ENCODE data around the gene PGGHG.
A peak's percentile ranks its signal among the peaks of the same experiment; 100 is the strongest.

PGGHG gene

DNA sequence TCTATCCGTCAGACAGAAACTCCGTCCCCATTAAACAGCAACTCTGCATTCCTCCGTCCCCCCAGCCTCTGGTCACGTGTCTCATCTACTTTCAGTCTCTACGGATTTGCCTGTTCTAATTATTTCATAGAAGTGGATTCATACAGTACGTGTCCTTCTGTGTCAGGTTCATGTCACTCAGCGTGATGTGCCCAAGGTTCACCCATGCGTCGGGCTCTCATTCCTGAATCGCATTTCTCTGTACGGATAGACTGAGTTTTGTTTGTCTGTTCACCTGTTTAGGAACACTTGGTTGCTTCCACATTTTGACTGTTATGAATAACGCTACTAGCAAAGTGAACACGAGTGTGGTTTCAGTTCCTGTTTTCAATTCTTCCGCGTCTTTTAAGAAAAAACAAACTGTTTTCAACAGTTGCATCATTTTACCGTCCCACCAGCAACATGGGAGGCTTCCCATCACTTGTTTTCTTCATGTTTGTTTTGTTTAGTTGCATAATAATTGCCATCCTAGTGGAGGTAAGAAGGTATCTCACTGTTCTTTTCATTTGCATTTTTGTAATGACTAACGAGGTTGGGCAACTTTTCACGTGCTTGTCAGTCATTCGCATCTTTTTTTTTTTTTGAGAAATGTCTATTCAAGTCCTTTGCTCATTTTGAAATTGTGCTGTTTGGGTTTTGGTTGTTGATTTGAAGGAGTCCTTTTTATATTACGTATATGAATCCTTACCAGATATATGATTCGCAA lies 19.6 kb upstream of the PGGHG start:
- no peaks in the 10 kb centered on the region for H3K36me3 ChIP-seq (ENCODE audit: insufficient read depth, low read length)
- H3K27ac ChIP-seq (ENCODE audit: low read depth, low read length) = no peak overlapping the region
- H3K4me3 ChIP-seq (ENCODE audit: low read depth, low read length) = 0 out of 2 replicates have a peak overlapping the region, but pooled peaks have one; percentile 2

DNA sequence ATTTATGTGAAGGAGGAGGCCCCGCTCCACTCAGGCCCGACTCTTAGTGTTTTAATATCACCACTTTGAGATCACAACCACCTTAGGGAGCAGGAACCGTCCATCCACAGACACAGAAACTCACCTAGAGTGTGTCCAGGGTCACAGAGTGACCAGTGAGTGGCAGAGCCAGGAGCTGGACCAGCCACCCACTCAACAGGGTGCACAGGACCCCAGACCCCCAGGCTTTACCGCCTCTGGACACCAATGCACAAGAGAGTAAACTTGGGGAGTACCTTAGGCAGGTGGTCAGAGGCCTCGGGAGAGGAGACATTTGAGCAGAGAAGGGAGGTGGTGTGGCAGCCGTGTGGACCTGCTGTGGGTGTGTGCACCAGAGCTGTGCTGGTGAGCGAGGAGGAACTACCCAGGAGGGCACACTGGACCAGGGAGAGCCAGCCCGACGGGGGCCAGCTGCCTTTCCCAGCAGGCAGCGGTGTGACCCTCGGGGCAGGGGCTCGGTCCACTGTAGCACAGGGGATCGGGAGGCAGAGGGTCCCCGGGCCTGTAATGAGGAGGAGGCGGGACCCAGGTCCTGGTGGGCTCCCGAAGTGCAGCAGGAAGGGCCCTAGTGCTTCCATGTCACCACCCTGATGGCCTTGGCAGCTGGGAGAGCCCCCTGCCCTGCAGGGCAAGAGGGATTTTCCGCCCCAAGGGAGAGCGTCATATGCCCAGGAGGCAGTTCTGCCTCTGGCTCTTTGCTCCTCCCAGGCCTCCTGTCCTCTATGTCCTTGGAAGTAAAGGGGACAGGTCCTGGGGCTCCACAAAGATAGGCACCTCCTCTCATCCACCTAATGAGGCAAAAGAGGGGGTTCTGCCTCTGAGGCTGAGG lies 18.2 kb upstream of the PGGHG start:
- H3K4me1 ChIP-seq (ENCODE audit: control insufficient read depth, insufficient read depth, low read length, unreplicated experiment) = no peaks in the 10 kb centered on the region
- H3K79me2 ChIP-seq (ENCODE audit: control insufficient read depth, insufficient read depth, low read length, unreplicated experiment) = no peaks in the 10 kb centered on the region
- H3K27me3 ChIP-seq (ENCODE audit: insufficient read depth, low read length) = peaks cover 15% of the 10 kb centered on the region; the same call in 1 of the 2 replicates

More for the DNA sequence above, 19.6 kb upstream of the PGGHG start:
- Histone ChIP-seq H3K4me1 (ENCODE audit: control insufficient read depth, insufficient read depth, low read length, unreplicated experiment) (no peaks in the 10 kb centered on the region), H2AFZ (ENCODE audit: low read length, unreplicated experiment) (no peak overlapping the region), H3K27me3 (ENCODE audit: insufficient read depth, low read length) (peaks cover 4% of the 10 kb centered on the region; the same call in 1 of the 2 replicates), H3K79me2 (ENCODE audit: control insufficient read depth, insufficient read depth, low read length, unreplicated experiment) (no peaks in the 10 kb centered on the region)

DNA sequence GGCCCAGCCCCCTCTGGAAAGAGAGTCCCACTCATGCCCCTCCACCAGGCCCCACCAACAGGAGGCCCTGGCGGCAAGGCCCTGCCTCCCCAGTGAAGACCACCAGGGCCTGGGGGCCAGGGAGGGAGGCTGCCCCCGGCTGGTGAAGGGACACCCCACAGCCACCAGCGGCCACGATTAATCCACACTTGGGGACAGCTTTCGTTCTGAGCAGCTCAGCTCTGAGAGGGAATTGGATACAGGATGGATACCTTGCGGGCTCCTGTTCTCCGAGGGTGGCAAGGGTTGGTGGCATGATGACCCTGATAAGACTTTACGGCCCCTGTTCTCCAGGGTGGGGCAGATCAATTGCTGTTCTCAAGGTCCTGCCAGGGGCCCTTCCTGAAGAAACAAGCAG lies 17.6 kb upstream of the PGGHG start:
- H3K36me3 ChIP-seq (ENCODE audit: insufficient read depth, low read length) = no peaks in the 10 kb centered on the region
- no peaks in the 10 kb centered on the region for H3K4me1 ChIP-seq (ENCODE audit: control insufficient read depth, insufficient read depth, low read length, unreplicated experiment)
- no peak overlapping the region for H2AFZ ChIP-seq (ENCODE audit: low read length, unreplicated experiment)
- H3K4me3 ChIP-seq (ENCODE audit: low read depth, low read length) = no peak overlapping the region
- H3K79me2 ChIP-seq (ENCODE audit: control insufficient read depth, insufficient read depth, low read length, unreplicated experiment) = no peaks in the 10 kb centered on the region
- H3K27me3 ChIP-seq (ENCODE audit: insufficient read depth, low read length) = peaks cover 20% of the 10 kb centered on the region
- no peak overlapping the region for H3K27ac ChIP-seq (ENCODE audit: low read depth, low read length)

More for the DNA sequence above, 18.2 kb upstream of the PGGHG start:
- Histone ChIP-seq H3K27ac (ENCODE audit: low read depth, low read length) (no peak overlapping the region), H2AFZ (ENCODE audit: low read length, unreplicated experiment) (no peak overlapping the region), H3K36me3 (ENCODE audit: insufficient read depth, low read length) (no peaks in the 10 kb centered on the region), H3K4me3 (ENCODE audit: low read depth, low read length) (no peak overlapping the region)

DNA sequence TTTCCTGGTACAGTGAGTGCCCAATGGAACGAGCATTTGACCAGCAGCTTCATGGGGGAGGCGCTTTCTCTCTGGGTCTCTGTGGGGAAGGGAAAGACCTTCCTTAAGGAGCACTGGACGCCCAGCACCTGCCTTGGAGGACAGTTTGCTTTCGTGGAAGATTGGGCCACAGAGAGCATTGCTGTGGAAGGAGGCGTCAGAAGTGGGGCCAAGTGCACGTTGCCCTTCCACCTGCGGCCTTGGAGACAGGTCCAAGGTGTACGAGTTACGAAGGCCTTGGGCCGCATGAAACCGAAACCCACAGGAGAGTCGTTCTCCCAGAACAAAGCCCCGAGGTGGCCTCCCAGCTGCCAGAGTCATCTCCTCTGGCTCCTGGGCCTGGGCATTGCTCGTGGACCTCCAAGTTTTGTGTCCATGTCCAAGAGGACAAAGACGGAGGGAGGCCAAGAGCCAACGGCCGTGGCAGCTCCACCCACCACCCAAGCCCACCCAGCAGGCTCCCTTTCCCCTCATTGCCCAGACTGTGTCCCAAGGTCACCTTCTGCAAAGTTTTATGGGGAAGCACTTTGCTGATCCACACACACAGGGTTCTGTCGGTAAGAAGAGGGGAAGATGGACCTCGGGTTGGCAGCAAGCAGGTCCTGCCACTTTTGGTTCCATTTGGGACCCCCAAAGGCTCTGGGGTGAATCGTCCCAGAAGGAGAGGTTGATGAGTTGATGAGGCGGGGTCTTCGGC lies 16.6 kb upstream of the PGGHG start:
- H2AFZ ChIP-seq (ENCODE audit: low read length, unreplicated experiment) = no peak overlapping the region
- peaks cover 26% of the 10 kb centered on the region for H3K27me3 ChIP-seq (ENCODE audit: insufficient read depth, low read length)
- no peak overlapping the region for H3K27ac ChIP-seq (ENCODE audit: low read depth, low read length)
- H3K36me3 ChIP-seq (ENCODE audit: insufficient read depth, low read length) = no peaks in the 10 kb centered on the region
- no peaks in the 10 kb centered on the region for H3K4me1 ChIP-seq (ENCODE audit: control insufficient read depth, insufficient read depth, low read length, unreplicated experiment)
- no peak overlapping the region for H3K4me3 ChIP-seq (ENCODE audit: low read depth, low read length)
- H3K79me2 ChIP-seq (ENCODE audit: control insufficient read depth, insufficient read depth, low read length, unreplicated experiment) = no peaks in the 10 kb centered on the region

DNA sequence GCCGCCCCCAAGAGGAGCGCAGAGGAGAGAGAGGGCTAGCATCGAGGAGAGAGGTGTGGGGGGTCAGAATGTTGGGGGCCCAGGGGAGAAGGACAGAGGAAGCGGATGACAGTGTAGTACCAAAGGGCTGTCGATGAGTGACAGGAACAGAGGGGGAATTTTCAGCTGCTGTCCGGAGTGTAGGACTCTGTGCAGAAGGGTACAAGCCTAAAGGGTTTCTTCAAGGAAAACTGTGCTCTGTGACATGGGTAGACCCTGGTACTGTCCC lies 16.1 kb upstream of the PGGHG start:
- Histone ChIP-seq H2AFZ (ENCODE audit: low read length, unreplicated experiment) (no peak overlapping the region), H3K4me3 (ENCODE audit: low read depth, low read length) (no peak overlapping the region), H3K27me3 (ENCODE audit: insufficient read depth, low read length) (peaks cover 31% of the 10 kb centered on the region), H3K36me3 (ENCODE audit: insufficient read depth, low read length) (no peaks in the 10 kb centered on the region), H3K79me2 (ENCODE audit: control insufficient read depth, insufficient read depth, low read length, unreplicated experiment) (no peaks in the 10 kb centered on the region), H3K4me1 (ENCODE audit: control insufficient read depth, insufficient read depth, low read length, unreplicated experiment) (no peaks in the 10 kb centered on the region), H3K27ac (ENCODE audit: low read depth, low read length) (no peak overlapping the region)

DNA sequence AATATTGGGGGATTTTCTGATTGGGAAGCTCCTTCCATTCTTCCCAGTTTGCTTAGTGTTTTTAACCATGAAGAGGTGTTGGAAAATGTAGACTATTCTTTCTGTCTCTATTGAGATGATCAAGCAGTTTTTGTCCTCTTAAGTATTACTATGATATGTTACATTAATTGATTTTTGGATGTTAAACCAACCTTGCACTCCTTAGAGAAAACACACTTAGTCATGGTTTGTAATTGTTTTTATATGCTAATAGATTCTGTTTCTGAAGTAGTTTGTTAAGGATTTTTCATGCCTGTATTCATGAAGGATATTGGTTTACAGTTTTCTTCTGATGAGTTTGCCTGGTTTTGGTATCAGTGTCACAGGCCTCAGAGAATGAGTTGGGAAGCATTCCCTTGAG lies 12.7 kb upstream of the PGGHG start:
- Histone ChIP-seq H3K4me1 (ENCODE audit: control insufficient read depth, insufficient read depth, low read length, unreplicated experiment) (no peaks in the 10 kb centered on the region), H3K36me3 (ENCODE audit: insufficient read depth, low read length) (no peaks in the 10 kb centered on the region), H3K27me3 (ENCODE audit: insufficient read depth, low read length) (peaks cover 64% of the 10 kb centered on the region), H2AFZ (ENCODE audit: low read length, unreplicated experiment) (no peak overlapping the region), H3K79me2 (ENCODE audit: control insufficient read depth, insufficient read depth, low read length, unreplicated experiment) (no peaks in the 10 kb centered on the region), H3K4me3 (ENCODE audit: low read depth, low read length) (no peak overlapping the region), H3K27ac (ENCODE audit: low read depth, low read length) (no peak overlapping the region)

DNA sequence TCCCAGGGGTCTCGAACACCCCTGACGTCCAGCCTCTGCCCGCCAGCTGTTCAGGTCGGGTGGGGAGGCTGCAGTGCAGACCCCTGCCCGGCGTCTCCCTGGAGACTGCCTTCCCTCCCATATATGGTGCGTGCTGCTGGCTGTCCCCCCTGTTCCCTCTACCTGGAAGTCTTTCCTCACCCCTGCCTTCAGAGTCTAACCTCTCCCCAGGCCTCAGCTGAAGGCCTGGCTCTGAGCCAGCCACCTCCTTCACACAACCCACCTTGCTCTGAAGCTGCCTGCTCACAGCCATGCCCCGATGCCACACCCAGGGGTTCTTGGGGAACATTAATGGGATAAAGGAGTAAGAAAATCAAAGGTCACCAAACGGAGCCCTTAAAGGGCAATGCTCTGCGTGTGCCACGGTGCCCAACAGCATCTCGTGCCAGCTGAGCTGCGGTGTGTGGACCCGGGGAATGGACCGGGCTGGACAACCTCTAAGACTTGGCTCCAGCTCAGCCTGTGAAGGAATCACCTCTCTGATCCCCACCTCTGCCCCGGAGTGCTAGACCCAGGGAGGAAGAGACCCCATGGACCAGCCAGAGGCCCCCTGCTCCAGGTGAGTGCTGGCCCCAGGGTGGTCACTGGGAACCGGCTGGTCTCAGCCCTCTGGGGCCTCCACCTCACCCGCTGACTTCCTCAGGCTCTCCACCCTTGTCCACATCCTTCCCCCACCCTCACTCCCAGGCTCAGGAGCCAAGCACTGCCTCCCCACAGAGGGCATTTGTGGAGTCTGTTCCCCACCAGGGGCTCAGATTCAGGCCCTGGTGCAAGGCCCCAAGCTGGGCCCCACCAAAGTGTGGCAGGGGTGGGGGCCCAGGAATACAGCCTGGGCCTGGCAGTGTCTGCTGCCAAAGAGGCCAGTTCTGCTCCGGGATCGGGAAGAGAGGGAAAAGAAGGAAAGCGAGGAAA lies 10.7 kb upstream of the PGGHG start, which contains the start of gene NLRP6:
NLRP6 (plus strand) TSS at position 407 of the 951 bp plus-strand sequence; CDS start at position 570, 163 bp downstream.
- Histone ChIP-seq H3K4me1 (ENCODE audit: control insufficient read depth, insufficient read depth, low read length, unreplicated experiment) (no peaks in the 10 kb centered on the region), H3K79me2 (ENCODE audit: control insufficient read depth, insufficient read depth, low read length, unreplicated experiment) (no peaks in the 10 kb centered on the region), H3K27me3 (ENCODE audit: insufficient read depth, low read length) (peaks cover 83% of the 10 kb centered on the region), H2AFZ (ENCODE audit: low read length, unreplicated experiment) (no peak within 1 kb of the TSS), H3K4me3 (ENCODE audit: low read depth, low read length) (no peak within 1 kb of the TSS), H3K27ac (ENCODE audit: low read depth, low read length) (no peak within 1 kb of the TSS), H3K36me3 (ENCODE audit: insufficient read depth, low read length) (no peaks in the 10 kb centered on the region)

DNA sequence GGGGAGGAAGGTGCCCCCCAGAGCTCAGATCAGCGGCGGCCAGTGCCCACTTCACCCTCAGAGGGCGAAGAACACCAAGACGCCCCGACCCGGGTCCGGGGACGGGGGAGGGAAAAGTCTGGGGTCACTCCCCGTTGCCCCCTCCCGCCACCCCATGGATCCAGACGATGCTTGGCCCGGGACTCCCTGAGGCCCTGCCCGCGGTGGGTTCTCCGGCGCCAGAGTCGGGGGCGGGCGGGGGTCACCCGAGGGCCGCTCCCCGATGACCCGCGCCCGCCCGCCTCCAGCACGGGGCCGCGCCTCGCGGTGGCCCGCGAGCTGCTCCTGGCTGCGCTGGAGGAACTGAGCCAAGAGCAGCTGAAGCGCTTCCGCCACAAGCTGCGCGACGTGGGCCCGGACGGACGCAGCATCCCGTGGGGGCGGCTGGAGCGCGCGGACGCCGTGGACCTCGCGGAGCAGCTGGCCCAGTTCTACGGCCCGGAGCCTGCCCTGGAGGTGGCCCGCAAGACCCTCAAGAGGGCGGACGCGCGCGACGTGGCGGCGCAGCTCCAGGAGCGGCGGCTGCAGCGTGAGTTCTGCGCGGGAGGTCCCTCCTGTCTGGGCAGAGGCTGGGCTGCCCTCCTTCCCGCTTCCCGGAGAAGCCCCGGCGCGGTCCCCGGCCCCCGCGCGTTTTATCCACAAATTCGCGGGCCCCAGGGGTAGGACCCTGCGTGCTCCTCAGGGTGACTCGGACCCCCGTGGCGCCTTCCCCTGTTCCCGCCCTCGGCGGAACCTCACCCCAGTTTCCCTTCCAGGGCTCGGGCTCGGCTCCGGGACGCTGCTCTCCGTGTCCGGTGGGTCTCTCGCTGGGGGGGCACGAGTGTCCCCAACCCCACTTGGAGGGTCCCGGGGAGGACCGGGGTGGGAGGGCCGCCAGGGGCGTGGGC lies 9.6 kb upstream of the PGGHG start:
- Histone ChIP-seq H3K4me1 (ENCODE audit: control insufficient read depth, insufficient read depth, low read length, unreplicated experiment) (no peaks in the 10 kb centered on the region), H3K36me3 (ENCODE audit: insufficient read depth, low read length) (no peaks in the 10 kb centered on the region), H3K4me3 (ENCODE audit: low read depth, low read length) (no peak overlapping the region), H3K27ac (ENCODE audit: low read depth, low read length) (no peak overlapping the region), H3K27me3 (ENCODE audit: insufficient read depth, low read length) (peaks cover 86% of the 10 kb centered on the region), H3K79me2 (ENCODE audit: control insufficient read depth, insufficient read depth, low read length, unreplicated experiment) (no peaks in the 10 kb centered on the region), H2AFZ (ENCODE audit: low read length, unreplicated experiment) (no peak overlapping the region)

DNA sequence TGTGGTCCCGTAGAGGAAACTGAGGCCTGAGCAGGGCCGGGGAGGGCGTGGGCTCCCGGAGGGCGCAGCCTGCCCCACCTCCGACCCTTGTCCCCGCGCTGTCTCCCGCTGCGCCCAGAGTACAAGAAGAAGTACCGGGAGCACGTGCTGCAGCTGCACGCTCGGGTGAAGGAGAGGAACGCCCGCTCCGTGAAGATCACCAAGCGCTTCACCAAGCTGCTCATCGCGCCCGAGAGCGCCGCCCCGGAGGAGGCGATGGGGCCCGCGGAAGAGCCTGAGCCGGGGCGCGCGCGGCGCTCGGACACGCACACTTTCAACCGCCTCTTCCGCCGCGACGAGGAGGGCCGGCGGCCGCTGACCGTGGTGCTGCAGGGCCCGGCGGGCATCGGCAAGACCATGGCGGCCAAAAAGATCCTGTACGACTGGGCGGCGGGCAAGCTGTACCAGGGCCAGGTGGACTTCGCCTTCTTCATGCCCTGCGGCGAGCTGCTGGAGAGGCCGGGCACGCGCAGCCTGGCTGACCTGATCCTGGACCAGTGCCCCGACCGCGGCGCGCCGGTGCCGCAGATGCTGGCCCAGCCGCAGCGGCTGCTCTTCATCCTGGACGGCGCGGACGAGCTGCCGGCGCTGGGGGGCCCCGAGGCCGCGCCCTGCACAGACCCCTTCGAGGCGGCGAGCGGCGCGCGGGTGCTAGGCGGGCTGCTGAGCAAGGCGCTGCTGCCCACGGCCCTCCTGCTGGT lies 8.8 kb upstream of the PGGHG start:
- H2AFZ ChIP-seq (ENCODE audit: low read length, unreplicated experiment) = no peak overlapping the region
- H3K27me3 ChIP-seq (ENCODE audit: insufficient read depth, low read length) = peaks cover 80% of the 10 kb centered on the region
- H3K4me3 ChIP-seq (ENCODE audit: low read depth, low read length) = no peak overlapping the region
- no peaks in the 10 kb centered on the region for H3K4me1 ChIP-seq (ENCODE audit: control insufficient read depth, insufficient read depth, low read length, unreplicated experiment)
- H3K36me3 ChIP-seq (ENCODE audit: insufficient read depth, low read length) = no peaks in the 10 kb centered on the region
- no peak overlapping the region for H3K27ac ChIP-seq (ENCODE audit: low read depth, low read length)
- H3K79me2 ChIP-seq (ENCODE audit: control insufficient read depth, insufficient read depth, low read length, unreplicated experiment) = no peaks in the 10 kb centered on the region
